ENCODE data around the gene ACTG1.

ACTG1 gene

DNA sequence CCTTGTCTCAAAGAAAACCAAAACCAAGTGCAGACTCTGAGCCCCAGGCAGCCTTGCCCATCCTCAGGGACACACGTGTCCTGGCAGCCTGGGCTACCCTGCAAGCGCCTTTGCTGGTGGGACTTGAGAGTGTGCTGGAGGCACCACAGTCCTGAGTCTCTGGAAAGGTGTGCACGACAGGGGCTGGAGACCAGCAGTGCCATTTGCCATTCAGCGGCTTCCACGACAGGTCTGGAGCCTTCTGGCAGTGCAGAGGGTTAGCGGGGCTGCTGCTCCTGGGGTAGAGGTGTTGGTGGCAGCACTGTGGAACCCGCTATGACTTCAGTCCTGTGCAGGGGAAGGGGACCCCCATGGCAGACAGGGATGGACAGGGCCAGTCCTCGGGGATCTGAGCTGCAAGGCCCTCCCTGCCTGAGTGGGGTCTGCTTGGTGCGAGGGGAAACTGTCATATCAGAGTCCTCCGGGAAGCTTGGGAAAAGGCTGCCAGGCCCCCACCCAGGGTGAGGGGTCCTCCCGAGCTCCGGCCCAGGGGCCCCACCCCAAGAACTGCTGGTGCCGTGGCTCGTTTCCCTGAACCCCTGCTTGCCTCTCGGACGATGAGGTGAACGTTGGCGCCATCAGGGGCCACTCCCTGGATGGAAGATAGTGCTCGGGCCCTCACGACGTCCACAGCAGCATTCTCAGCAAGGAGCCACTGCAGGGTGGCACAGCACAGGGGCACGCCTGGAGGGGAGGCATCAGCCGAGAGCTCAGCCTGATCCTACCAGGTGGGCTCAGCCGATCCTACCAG, 32.8 kb upstream of the ACTG1 start:
- DNase-seq (ENCODE audit: low read depth, low spot score): no peak

DNA sequence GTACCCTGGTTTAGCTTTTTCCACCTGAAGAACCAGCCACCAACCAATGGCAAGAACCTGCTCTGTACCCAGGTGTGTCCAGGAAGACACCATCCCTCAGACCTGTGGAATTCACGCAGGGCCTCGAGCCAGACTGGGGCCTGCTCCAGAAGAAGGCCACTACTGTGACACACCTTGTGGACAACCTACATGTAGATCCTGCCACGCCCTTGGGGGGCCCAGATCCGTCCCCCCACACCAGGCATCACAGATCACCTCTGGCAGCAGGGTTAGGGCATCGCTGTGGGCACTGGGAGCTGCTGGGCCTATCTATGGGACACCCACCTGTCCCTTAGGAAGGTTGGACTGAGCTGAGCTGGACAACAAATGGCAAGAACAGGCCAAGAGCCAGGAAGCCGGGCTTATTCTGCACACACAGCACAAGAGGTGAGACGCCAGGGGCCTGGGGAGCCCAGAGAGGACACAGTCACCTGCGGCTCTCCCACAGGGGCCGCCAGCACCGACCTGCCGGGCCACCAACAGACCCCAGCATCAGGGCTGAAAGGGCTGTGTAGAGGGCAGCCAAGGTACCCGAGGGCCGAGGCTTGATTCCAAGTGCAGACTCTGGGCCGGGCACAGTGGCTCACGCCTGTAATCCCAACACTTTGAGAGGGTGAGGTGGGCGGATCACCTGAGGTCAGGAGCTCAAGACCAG, 31.8 kb upstream of the ACTG1 start:
- DNase-seq (ENCODE audit: low read depth, low spot score): no peak

DNA sequence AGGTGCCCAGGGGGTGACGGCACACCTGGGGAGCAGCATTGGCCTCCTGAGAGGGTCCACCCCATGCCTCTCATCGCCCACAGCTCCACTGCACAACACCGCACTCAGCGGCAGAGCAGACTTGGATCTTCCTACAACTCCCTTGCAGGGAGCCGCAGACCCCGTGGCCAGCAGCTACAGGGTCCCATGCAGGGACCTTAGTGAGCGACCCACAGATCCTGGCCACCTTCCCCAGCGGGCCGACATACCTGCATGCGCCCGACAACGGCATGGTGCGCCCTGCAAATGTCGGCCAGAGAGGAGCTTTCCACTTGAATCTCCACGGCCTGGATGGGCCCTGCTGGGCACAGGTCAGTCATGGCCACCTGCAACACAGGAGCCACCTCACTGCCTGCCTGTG, 31.2 kb upstream of the ACTG1 start:
- no peak for DNase-seq (ENCODE audit: low read depth, low spot score)

DNA sequence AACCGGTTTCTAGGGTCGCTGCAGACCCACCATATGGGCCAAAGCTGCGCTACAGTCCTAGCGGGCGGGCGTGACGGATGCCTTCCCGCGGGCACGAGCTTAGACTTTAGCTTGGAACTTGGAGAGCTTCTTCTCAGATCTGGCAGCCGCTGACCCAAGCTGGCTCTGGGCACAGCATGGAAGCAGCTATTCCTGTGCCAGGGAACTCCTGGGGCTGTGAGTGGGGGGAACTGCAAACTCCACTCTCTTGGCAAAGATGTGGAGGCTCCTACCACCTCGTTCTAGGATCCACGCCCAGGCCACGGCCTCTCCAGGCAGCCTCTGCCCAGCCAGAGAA, 30.7 kb upstream of the ACTG1 start:
- no peak for DNase-seq (ENCODE audit: low read depth, low spot score)

DNA sequence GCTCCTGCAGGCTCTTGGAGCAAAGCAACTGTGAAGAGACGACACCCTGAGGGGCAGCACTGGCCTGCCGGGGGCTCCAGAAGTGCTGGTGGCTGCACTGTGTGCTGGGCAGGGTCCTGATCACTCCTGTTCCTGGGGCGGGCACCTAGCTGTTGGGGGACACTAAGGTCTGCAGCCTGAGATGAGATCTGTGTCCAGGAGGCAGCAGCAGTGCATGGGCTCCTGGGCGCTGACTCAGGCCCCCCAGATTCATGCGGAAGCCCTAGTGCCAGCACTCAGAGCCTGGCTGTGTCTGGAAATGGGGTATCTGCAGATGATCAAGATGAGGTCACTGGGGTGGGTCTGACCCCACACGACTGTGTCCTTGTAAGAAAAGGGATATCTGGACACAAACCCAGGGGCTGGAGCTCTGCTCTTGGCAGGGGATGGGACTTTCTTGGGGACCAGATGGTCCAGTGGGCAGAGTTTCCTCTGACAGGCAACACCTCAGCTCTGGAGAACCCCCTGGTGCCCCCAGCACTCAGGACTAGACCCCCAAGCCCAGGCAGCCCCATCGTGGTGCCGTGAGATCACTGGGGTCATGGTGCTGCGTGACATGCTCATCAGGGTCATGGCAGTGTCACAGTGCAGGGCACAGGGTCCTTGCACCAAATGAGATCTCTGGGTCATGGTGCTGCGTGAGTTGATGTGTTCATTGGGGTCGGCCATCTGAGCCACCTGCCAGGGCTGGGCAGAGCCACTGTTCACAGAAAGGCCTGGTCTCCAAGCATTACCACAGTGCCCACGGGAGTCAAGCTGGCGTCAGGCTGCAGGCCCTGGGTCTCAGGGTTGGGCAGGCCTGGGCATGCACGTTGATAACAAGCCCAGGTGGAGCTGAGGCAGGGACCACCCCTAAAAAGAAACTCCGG, 30.1 kb upstream of the ACTG1 start:
- no peak for DNase-seq (ENCODE audit: low read depth, low spot score)

DNA sequence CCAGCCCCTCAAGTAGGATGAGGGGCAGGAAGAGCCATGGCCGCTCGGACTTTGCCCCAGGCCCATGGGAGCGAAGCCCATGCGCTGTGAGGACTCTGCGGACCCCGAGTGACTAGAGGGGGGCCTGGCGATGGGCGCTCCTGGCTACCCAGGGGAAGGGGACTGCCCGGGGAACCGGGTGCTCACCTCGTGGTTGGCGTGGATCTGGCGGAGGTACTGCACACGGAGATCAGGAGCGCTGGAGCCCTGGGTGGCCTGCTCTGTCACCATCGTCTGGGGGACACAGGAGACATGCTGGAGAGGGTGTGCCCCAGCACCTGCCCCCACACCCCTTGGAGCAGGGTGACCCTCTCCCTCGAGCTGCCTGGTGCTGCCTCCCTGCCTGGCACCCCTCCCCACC, 28.5 kb upstream of the ACTG1 start:
- DNase-seq (ENCODE audit: low read depth, low spot score): no peak

DNA sequence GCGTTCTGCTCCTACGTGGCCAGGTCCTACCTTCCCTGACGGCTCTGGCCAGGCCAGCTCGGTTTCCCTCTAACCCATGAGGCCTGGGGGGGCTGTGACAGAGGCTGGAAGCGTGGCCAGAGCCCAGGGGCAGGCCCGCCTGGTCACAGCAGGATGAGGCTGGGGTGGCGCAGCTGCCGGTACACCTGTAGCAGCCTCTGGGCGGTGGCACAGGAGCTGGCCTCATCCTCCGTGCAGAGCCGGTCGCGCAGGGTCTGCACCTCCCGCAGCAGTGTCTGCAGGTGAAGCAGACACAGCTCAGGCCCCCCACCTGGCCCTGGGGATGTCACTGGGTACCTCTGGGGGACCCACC, 28.1 kb upstream of the ACTG1 start:
- no peak for DNase-seq (ENCODE audit: low read depth, low spot score)

DNA sequence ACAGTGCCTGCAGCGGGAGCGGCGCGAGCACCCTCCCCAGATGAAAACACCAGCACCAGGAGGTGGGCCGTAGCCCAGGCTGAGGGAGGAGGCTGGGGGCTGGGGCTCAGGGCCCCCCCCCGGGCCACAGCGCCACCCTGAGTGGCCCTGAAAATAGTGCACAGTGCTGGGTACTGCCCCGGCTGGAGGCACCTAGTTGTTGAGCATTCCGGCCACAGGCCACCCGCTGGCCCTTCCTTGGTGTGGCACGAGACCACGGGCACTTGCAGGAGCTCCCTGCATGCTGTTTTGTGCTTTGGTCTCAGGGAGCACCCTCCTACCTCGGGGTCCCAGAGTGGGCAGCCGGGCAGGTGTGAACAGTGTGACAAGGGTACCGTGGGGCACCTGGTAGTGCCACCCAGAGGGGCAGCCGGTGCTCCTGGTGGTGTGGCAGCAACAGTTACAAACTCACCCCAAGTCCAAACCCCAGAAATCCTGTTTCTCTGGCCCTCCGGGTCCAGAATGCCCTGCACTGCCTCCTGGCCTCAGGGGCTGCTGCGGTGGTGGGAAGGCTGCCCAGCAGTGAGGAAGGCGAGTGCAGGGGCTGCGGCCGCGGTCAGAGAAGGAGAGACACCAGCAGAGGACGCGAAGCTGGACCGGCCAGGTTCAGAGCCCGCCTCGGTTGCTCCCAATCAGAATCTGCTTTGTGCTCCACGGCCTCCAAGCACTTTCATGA, 27.5 kb upstream of the ACTG1 start:
- no peak for DNase-seq (ENCODE audit: low read depth, low spot score)

DNA sequence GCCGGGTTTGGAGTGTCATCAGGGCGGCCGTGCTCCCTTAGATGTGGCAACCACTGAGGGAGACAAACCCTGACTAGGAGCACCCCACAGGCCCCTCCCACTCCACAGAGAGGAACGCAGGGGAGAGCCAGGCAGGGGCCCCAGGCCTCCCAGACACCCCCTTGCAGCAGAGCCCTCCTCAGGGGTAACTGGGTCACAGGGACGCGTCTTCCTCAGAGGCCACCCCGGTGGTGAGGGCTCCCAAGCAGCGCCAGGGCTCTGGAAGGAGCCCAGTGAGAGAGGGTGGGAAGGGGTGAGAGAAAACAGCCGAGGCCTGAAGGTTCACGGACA, 26.9 kb upstream of the ACTG1 start:
- DNase-seq (ENCODE audit: low read depth, low spot score): no peak

DNA sequence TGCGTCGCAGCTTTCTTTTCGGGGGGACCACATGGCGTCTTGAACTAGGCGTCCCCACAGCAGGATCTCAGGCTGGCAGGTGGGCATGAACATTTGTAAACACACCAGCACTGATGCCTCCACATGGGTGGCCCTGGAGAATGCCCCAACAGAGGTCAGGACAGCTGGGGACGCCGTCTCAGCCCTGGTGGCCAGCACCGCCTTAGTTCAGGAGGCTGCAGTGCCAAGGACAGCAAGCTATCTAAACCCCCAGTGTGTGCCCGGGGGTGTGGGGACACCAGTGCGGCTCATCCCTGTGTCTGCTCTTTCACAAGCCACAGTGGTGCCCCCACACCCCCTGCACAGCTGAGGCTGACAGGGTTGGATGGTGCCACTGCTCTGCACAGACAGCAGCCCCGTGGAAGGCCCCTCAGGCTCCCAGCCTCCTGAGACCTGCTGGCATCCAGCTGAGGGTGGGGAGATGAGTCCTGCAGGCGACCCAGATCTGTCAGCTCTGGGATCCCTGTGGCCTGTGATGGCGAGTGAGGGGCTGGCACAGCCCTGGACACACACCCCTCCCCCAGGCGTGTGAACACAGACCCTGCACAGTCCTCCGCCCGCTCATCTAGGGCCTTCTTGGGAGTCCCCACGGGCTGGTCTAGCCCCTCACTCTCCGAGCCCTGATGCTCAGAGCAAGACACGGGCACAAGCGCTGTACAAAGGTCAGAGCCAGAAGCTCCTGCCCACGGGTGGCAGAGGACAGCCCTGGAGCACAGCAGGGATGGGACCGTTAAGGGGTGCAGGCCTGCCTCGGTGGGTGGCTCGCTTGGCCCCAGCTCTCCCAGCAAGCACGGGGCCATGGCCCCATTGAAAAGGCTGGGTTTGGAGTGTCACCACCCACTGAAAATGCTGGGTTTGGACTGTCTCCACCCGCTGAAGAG, 26.3 kb upstream of the ACTG1 start:
- DNase-seq (ENCODE audit: low read depth, low spot score): no peak

DNA sequence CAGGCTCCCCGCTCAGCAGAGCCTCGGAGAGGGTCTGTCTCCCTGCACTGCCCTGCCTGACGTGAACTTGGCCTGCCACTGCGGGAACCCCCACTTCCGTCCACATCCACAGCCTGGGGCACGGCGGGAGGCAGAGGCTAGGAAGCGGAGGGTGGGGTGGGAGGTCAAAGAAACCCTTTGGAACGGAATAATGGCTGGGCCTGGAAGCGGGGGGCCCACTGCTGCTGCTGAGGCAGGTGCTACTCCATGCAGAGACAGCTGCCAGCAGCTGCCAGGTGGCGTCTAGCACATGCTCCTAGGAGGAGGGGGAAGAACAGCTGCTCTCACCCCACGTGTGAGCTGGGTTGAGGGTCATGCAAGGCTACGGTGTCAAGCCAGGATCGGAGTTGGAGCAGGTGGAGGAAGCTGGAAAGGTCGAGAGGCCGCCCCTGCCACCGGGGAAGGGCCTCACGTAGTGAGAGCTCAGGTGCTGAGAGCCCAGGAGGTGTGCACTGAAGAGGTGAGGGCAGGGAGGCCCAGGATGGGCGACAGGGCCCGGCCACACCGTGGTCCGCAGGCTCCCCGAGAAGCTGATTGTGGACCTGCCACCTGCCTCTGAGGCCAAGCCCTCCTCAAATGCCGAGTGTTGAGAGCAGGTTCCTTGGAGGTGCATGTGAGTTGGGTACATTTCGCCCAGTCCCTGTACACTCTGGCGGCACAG, 25.4 kb upstream of the ACTG1 start:
- DNase-seq (ENCODE audit: low read depth, low spot score): no peak

DNA sequence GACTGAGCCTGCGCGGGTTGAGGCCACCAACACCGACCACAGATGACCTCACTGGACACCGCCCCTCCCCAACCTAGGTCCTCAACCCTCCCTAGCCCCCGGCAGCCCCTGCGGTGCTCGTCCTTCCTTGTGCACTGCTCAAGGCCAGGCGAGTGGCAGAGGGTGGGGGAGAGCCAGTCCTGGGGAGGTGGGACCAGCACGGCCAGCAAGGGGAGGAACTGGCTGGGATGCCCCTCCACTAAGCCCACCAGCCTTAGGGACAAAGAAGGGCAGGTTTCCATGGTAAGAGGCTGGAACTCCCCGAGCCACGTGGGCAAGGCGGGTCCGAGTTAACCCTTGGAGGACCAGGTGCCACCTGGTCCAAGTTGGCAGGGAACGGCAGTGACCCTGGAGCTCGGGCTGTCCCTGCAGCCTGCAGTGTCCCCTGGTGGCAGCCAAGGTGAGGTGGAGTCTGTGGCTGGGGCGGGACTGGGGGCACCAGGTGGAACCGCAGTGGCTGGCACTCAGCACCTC, 24.8 kb upstream of the ACTG1 start:
- no peak for DNase-seq (ENCODE audit: low read depth, low spot score)

DNA sequence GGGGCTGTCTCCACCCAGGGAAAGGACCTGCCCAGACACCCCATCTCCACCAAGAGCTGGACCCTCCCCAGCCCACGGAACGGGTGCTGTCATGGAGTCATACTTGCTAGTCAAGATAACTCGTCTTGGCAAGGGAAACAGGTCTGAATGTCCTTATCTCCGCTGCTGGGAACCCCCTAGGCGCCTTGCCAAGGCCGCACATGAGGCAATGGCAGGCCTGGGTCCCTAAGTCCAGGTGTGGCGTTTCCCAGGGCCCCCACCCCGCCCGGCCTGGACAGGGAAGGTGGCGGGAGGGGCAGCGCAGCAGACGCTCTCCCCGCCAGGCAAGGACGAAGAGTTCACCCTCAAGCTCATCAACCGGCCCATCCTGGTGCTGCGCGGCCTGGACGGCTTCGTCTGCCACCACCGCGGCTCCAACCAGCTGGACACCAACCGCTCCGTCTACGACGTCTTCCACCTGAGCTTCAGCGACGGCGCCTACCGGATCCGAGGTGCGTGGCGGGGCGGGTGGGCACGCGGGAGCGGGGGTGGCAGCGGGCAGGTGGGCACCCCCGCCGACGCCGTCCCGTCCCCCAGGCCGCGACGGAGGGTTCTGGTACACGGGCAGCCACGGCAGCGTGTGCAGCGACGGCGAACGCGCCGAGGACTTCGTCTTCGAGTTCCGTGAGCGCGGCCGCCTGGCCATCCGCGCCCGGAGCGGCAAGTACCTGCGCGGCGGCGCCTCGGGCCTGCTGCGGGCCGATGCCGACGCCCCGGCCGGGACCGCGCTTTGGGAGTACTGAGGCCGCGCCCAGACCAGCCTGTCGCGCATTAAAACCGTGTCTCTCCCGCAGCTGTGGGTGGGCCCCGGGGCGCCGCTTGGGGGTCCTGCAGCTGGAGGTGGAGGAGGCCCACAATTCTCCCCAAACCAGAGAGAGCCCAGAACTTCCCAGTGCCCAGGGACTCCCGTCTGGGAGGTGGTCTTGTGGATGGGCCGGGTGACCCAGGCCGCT, 24.0 kb upstream of the ACTG1 start:
- no peak for DNase-seq (ENCODE audit: low read depth, low spot score)

DNA sequence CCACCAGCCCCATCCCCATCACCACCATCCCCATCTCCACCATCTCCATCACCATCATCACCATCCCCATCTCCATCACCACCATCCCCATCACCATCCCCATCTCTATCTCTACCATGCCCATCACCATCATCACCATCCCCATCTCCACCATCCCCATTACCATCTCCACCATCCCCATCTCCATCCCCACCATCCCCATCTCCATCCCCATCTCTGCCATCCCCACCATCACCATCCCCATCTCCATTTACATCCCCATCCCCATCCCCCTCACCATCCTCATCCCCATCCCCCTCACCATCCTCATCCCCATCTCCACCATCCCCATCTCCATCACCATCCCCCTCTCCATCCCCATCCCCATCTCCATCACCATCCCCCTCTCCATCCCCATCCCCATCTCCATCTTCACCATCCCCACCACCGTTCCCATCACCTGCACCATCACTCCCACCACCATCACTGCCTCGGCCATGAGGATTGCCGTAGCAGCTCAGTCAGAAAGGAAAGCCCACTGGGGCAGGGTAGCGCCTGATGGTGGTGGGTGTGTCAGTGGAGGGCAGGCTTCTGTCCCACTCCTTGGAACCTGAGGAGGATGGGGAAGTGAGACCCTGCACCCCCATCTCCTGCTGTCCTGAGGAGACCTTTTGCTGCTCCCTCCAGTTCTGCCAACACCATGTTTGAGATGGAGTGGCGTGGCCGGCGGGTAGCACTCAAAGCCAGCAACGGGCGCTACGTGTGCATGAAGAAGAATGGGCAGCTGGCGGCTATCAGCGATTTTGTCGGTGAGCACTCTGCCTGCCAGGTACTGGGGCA, 23.1 kb upstream of the ACTG1 start:
- DNase-seq (ENCODE audit: low read depth, low spot score): no peak

DNA sequence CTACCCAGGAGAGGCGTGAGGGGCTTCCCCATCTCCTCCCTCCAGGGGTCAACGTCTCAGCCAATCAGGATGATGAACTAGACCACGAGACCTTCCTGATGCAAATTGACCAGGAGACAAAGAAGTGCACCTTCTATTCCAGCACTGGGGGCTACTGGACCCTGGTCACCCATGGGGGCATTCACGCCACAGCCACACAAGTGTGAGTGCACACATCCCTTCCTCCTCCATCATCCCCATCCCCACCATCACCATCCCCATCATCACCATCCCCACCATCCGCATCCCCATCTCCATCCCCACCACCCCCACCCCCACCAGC, 22.4 kb upstream of the ACTG1 start:
- no peak for DNase-seq (ENCODE audit: low read depth, low spot score)

DNA sequence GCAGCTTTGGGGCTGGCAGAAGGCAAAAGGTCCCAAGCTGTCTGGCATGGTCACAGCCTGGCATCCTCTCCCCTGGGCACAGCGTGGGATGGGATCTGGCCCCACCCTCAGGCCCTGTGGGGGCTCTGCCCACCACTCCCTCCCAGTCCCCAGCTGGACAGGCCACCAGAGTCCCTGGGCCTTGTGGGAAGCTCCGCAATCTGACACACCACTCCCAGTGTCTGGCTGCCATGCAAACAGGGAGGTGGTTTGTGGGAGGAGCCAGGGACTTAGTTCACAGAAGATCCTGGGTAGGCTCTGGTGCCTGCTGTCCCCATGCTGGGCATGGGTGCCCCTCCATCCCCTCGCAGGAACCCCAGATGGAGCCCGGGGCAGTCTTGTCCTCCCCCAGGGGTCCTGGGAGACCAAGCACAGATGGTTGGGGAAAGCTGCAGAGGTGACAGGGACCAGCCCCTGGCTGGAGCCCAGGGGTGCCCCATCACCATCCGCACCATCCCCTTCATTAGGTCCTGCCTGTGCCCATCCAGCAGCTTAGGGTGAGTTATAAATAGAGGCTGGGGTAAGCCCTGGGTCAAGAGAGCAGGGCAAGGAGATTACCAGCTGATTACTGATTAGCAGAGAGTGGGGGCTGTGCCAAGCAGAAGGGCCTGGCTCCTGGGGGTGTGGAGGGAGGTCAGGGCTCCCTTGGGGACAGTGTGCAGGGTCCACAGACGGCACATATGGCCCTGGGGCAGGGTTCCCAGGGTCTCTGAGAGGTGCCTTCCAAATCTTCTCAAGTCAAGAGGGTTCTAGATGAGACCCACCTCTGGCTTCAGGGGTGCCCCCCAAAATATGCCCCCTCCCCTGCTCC, 21.8 kb upstream of the ACTG1 start:
- DNase-seq (ENCODE audit: low read depth, low spot score): no peak

All from activated CD4-positive, CD25-positive, alpha-beta regulatory T cell treated with anti-CD3 and anti-CD28 coated beads, Interleukin-2, amount 50 U/mL, for 16 hours (primary cell).